SJCRH30 (cell line): ENCODE data around the gene MTSS2. TPM values are rescaled to one million over a fixed set of nuclear protein-coding genes. Genes with fewer than 3 reads are reported as not detected.
A peak's percentile ranks its signal among the peaks of the same experiment; 100 is the strongest.

Experiments used
- DNase-seq, 2 experiments: peaks; one replicate each; pipeline ENCODE4 v3.0.0-alpha.2; 2015 to 2020
- H3K27ac ChIP-seq: fragments of 250-450 bp; sonication (Bioruptor Pico); 2 replicates; pipeline ENCODE4 v1.5.1; 2020; ENCODE audit warnings: mild to moderate bottlenecking, moderate library complexity
- H3K27me3 ChIP-seq: fragments of 250-450 bp; sonication (Bioruptor Pico); 2 replicates; pipeline ENCODE4 v1.5.1; 2020; ENCODE audit warnings: mild to moderate bottlenecking, moderate library complexity
- H3K36me3 ChIP-seq: fragments of 250-450 bp; sonication (Bioruptor Pico); 2 replicates; pipeline ENCODE4 v1.5.1; 2020; ENCODE audit warnings: mild to moderate bottlenecking, moderate library complexity
- H3K4me1 ChIP-seq: fragments of 250-450 bp; sonication (Bioruptor Pico); 2 replicates; pipeline ENCODE4 v1.5.1; 2020; ENCODE audit warnings: mild to moderate bottlenecking, moderate library complexity
- H3K4me3 ChIP-seq: fragments of 250-450 bp; sonication (Bioruptor Pico); 2 replicates; pipeline ENCODE4 v1.5.1; 2020; ENCODE audit warnings: mild to moderate bottlenecking, moderate library complexity
- H3K9me3 ChIP-seq: fragments of 250-450 bp; sonication (Bioruptor Pico); replicated peaks from 2 replicates; pipeline ENCODE4 v1.5.1; 2020; ENCODE audit warnings: mild to moderate bottlenecking, moderate library complexity
- total RNA-seq: library from RNA; depleted of rRNA; stranded (reverse); fragments of >200 nt; shearing (Covaris generic); gene quantifications from 2 replicates; pipeline ENCODE4 v1.2.3, GENCODE V29; 2014; rRNA removed

Gene MTSS2
- total RNA-seq, 1 experiment from 2014 or later = 27.4 TPM

GRCh38 chr16:70638814-70639792 is 46.8 kb downstream of the MTSS2 start:
- DNase-seq = peak; percentile 45 to 56
- Histone ChIP-seq H3K27ac (no peak overlapping the region), H3K9me3 (no peaks in the 10 kb centered on the region), H3K4me3 (no peak overlapping the region), H3K27me3 (no peaks in the 10 kb centered on the region), H3K4me1 (peaks cover 5% of the 10 kb centered on the region), H3K36me3 (no peaks in the 10 kb centered on the region)

Other genes starting within 250 kb of the MTSS2 start
- gene ST3GAL2, start 247.0 kb downstream of the MTSS2 start, total RNA-seq = 13.6 TPM in 2 replicates
- 1.6 and 1.9 TPM in 2 replicates for gene FCSK, start 231.5 kb downstream of the MTSS2 start, total RNA-seq
- gene COG4, start 162.5 kb downstream of the MTSS2 start, total RNA-seq = 25.4 and 26.4 TPM in 2 replicates
- gene SF3B3, start 162.2 kb downstream of the MTSS2 start, total RNA-seq = 270 and 318 TPM in 2 replicates
- gene IL34, start 39.5 kb downstream of the MTSS2 start, total RNA-seq = 0.61 and 0.75 TPM in 2 replicates
- 21.3 and 24.4 TPM in 2 replicates for gene VAC14, start 115.1 kb upstream of the MTSS2 start, total RNA-seq